Measurements from ENCODE around the gene EEA1.

EEA1 gene

GRCh38 chr12:92743026-92743425, 186.1 kb downstream of the EEA1 start:
- DNase-seq = no peak

DNA sequence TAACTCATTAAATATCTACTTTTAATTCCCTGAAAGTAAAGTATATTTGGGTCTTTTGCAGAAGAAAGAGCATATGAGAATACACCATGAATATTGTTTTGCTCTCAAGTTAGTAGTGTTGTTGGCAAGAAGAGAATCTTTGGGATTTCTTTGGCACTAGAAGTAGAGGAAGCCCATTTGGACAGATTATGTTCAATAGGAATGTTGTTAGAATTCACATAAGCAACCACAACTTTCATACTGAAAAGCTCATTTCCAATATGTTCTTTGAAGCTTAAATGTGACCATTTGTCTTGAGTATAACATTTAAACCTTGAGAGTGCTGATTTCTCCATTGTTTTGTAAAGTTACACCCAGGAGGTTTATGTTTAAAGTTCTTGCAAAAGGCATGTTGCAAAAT, 188.7 kb downstream of the EEA1 start:
- DNase-seq = no peak

- peak; percentile 40 for DNase-seq
Observed at GRCh38 chr12:92739113-92739512, 190.0 kb downstream of the EEA1 start.

- DNase-seq = no peak
Observed at GRCh38 chr12:92737855-92738850, 190.9 kb downstream of the EEA1 start.

GRCh38 chr12:92736605-92737004, 192.5 kb downstream of the EEA1 start:
- no peak for DNase-seq

- peak; percentile 29 for DNase-seq
Observed at GRCh38 chr12:92735131-92735721, 193.9 kb downstream of the EEA1 start.

DNA sequence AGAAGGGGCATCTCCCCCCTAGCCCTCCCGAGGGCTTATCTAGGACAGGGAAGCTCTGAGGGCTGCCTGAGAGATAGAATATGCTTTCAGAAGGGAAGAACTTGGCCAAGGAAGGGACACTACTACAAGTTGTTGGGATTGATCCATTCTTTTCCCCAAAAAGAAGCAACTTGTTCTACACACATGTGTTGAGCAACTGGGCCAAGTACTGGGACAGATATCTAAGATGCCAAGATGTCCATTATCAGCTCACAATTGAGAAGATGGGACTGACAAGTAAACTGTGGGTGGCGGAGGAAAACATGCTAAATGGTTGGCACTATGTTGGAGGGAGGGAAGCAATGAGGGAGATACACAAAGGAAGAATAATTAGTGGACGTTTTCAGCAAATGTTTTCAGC, 195.4 kb downstream of the EEA1 start:
- no peak for DNase-seq

- no peak for DNase-seq
Observed at GRCh38 chr12:92733181-92733580, 195.9 kb downstream of the EEA1 start.

DNA sequence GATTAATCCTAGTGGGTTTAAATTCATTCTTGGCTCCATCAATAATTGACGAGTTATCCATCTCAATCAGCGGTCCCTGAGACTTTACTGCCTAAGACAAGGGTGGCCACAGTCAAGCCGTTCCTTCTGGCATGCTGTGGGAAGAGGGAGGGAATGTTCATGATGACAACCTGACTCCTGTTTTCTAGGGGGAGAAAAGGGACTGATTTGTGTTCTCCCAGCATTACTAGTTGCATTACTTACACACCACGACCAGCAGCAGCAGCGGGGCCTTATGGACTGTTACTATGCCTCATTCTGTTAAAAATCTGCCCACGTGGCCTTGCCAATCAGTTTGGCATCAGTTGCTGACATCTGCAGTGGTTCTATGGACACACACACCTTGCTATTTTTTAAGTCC, 196.4 kb downstream of the EEA1 start:
- DNase-seq = no peak

GRCh38 chr12:92732216-92732615, 196.9 kb downstream of the EEA1 start:
- no peak for DNase-seq

DNA sequence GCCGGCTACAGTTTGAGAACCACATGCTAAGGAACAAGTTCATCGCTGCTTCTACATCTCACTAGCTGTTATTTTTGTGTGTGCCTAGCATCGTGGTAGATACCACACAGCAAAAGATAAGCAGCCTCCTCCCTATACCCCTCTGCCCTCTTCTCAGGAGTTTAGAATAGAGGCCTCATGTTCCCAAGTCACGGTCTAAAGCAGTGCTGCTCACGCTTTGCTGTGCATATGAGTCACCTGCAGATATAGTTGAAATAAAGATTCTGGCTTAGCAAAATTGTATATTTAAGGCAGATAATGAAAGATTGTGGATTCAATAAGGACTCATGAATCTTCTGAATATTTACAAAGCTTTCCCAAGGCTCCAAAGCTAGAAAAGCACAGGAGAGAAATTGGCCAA, 198.3 kb downstream of the EEA1 start:
- no peak for DNase-seq

DNA sequence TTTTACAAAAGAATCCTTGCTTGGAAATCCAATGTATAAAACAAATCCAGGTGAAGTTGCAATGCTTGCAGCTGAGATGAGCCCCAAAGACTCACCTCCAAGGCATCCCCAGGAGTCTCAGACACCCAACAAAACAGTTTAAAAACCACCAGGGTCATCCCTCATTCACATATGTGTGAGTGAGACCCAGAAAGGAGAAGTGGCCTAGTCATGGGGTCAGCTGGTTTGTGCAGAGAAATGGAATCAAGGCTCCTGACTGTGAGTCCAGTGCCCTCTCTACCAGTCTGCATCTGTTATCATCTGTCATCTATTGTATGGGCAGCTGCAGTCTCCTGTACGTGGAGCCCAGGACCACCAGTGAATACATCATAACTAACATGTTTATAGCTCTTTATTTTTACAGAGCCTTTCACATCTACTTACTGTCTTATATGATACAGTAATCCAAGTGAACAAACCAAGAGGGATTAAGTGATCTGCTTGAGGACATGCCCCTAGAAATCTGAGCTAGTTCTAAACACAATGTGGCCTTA, 199.3 kb downstream of the EEA1 start:
- peak; percentile 9 for DNase-seq

DNA sequence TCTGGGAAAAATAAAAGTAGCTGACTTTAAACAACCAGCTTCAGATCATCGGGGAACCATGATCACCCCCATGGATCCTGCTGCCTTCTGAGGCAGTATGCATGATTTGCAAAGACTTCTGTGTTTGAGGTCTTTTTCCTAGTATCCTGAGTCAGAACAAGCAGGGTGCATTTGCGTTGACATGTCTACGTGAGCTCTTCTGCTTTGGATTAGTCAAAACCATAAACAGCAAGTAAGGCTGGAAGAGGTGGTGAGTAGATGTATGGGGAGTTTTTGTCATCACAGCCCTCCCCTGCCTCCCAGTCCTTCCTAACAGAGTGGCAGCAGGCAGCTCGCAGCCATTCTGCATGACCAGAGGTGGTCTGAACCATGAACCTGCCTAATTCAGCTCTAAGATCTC, 202.2 kb downstream of the EEA1 start:
- no peak for DNase-seq

DNA sequence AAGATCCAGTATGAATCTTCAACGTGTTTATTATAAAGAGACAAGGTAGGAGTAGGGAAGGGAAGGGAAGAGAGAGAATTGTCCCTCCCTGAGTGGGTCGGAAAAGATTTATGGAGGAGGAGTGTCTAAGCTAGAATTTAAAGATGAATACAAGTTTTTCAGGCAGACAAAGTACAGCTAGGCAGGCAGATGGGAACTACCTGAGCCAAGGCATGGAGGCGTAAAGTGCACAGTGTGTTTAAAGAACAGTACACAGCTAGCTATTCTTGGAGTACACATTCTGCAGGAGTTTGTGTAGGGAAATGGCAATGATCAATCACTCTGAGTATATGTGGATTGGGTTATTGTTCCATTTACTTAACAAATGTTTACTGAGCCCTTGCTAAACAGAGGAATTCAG, 206.2 kb downstream of the EEA1 start:
- no peak for DNase-seq

- DNase-seq = no peak
Observed at GRCh38 chr12:92721656-92722055, 207.4 kb downstream of the EEA1 start.

DNA sequence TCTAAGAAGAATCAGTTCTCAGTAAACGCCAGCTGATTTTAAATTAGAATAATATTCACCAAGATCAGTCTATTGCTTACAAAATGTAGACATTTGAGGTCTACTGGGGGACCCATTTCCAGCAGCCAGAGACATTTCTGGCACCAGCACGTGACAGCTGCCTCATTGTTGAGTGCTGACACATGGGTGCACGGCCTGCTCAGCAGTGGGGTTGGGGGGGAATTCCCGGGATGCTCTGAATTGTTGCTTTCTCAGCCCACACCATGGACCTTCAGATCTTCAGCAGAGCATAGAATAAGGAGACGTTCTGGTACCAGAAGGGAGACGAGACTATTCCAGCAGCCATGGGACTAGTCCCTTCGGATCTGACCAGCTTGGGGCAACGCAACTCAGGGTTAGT, 208.0 kb downstream of the EEA1 start:
- DNase-seq = no peak

All from OCI-M1 (cell line).